ENCODE measurements around the gene AQP1. TPM values are rescaled to one million over a fixed set of nuclear protein-coding genes. Genes with fewer than 3 reads are reported as not detected.
A peak's percentile ranks its signal among the peaks of the same experiment; 100 is the strongest.

Gene AQP1
- total and polyA plus RNA-seq, 4 donors: 8.9 to 76.3 (median 23.5) TPM

DNA sequence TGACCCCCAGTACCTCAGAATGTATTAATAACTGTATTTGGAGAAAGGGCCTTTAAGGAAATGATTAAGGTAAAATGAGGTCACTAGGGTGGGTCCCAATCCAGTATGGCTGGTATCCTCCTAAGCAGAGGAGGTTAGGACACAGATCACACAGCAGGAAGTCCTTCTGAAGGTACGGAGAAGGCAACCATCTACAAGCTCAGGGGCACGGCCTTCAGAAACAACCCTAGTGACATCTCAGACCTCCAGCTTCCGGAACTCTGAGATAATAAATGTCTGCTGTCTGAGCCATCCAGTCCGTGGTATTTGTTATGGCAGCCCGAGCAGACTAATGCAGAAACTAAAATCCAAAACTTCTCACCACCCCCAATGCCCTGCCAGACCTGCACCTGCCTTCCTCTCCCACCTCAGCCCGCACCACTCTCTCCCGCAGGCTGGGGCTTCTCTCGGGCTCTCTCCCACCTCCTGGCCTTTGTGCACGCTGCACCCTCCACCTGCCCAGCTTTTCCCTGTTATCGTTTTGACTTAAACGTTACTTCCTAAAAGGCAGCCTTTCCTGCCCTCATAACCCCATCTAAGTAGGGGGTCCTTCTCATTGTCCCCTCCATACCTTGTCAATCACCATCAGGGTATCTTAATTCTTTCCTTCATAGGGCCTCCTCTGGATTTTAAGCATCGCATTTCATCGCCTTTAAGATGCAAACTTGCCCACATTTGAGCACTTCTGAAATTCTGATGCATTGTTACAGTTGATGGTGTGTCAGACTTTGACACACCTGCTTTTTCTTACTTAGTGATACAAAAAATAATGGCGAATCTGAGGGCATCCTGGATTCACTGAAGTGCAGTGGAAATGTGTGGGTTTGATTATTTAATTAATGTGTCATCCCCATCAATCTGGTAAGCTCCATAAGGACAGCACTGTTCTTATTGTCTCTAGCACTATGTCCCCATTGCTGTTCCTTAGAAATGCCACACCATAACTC, 32.2 kb upstream of the AQP1 start:
- WGBS: 86% methylated on average over 14 of the region's 14 CpGs
- H3K4me1 ChIP-seq (ENCODE audit: control insufficient read depth in 4 of 4, insufficient read depth in 4 of 4, low read length in 3 of 4): peaks cover 0 to 8% (median 1%) of the 10 kb centered on the region in 4 donors
- TF ChIP-seq NR2F2 (IDR thresholded peaks at IDR 0.05) (peak; percentile 62), FOXA1 (IDR thresholded peaks at IDR 0.05) (no peak)
- H3K27ac ChIP-seq (ENCODE audit: low read depth in 1 of 2, low read length in 2 of 2): no peak overlapping the region
- no peak overlapping the region for H3K9ac ChIP-seq (ENCODE audit: low read depth in 1 of 2, low read length in 2 of 2)
- no peaks in the 10 kb centered on the region for H3K27me3 ChIP-seq (ENCODE audit: control insufficient read depth in 4 of 4, insufficient read depth in 4 of 4, low read length in 3 of 4)
- H3K4me3 ChIP-seq (ENCODE audit: low read depth in 1 of 3, low read length in 3 of 3): no peak overlapping the region
- no peaks in the 10 kb centered on the region for H3K36me3 ChIP-seq (ENCODE audit: control insufficient read depth in 4 of 4, insufficient read depth in 3 of 4, low read depth in 1 of 4, low read length in 3 of 4)
- H3K9me3 ChIP-seq (ENCODE audit: control insufficient read depth in 4 of 4, low read length in 3 of 4): no peaks in the 10 kb centered on the region
- no peak for DNase-seq (ENCODE audit: low spot score)

DNA sequence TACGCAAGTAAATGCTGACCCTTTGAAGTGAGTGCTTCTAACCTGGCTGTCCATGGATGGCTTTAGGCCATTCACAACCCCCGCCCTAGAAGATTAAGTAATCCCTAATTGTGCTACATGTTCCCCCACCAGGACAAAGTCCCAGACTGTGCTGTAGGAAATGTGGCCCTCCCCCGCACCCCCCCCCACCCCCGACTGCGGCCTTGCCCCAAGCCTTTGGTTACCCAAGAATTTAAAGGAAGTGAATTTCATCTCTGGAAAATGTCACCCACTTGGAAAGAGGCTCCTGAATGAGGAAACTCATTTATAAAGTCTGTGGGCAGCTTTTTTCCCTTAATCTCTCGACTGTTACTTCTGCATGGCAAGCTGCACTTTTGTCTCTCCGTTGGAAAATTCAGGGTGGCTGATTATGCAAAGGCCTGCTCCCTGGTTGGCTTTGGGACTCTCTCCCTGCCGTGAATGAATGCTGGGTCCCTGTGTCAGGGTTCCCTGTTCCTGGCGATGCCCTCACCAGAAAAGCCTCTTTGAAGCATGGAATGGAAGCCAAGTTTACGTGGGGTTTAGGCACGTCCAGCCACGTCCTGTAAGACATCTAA, 31.4 kb upstream of the AQP1 start:
- peaks cover 0 to 8% (median 1%) of the 10 kb centered on the region in 4 donors for H3K4me1 ChIP-seq (ENCODE audit: control insufficient read depth in 4 of 4, insufficient read depth in 4 of 4, low read length in 3 of 4)
- no peak overlapping the region for H3K4me3 ChIP-seq (ENCODE audit: low read depth in 1 of 3, low read length in 3 of 3)
- no peaks in the 10 kb centered on the region for H3K9me3 ChIP-seq (ENCODE audit: control insufficient read depth in 4 of 4, low read length in 3 of 4)
- DNase-seq (ENCODE audit: low spot score): no peak
- H3K27ac ChIP-seq (ENCODE audit: low read depth in 1 of 2, low read length in 2 of 2): peak overlapping the region in 1 of 2 donors; percentile 31
- no peak overlapping the region for H3K9ac ChIP-seq (ENCODE audit: low read depth in 1 of 2, low read length in 2 of 2)
- WGBS: 59% methylated on average over 12 of the region's 12 CpGs
- H3K27me3 ChIP-seq (ENCODE audit: control insufficient read depth in 4 of 4, insufficient read depth in 4 of 4, low read length in 3 of 4): no peaks in the 10 kb centered on the region
- no peak for TF ChIP-seq YY1 (IDR thresholded peaks at IDR 0.05)
- TF ChIP-seq HNF4A (conservative IDR thresholded peaks at IDR 0.05): peak in 1 of 2 donors; percentile 55
- TF ChIP-seq, protein P1, sequence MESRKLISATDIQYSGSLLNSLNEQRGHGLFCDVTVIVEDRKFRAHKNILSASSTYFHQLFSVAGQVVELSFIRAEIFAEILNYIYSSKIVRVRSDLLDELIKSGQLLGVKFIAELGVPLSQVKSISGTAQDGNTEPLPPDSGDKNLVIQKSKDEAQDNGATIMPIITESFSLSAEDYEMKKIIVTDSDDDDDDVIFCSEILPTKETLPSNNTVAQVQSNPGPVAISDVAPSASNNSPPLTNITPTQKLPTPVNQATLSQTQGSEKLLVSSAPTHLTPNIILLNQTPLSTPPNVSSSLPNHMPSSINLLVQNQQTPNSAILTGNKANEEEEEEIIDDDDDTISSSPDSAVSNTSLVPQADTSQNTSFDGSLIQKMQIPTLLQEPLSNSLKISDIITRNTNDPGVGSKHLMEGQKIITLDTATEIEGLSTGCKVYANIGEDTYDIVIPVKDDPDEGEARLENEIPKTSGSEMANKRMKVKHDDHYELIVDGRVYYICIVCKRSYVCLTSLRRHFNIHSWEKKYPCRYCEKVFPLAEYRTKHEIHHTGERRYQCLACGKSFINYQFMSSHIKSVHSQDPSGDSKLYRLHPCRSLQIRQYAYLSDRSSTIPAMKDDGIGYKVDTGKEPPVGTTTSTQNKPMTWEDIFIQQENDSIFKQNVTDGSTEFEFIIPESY (IDR thresholded peaks at IDR 0.05): no peak
- peak in 1 of 2 donors; percentile 35 for TF ChIP-seq EGR1 (IDR thresholded peaks at IDR 0.05; ENCODE audit: low read depth in 2 of 2)
- no peaks in the 10 kb centered on the region for H3K36me3 ChIP-seq (ENCODE audit: control insufficient read depth in 4 of 4, insufficient read depth in 3 of 4, low read depth in 1 of 4, low read length in 3 of 4)

DNA sequence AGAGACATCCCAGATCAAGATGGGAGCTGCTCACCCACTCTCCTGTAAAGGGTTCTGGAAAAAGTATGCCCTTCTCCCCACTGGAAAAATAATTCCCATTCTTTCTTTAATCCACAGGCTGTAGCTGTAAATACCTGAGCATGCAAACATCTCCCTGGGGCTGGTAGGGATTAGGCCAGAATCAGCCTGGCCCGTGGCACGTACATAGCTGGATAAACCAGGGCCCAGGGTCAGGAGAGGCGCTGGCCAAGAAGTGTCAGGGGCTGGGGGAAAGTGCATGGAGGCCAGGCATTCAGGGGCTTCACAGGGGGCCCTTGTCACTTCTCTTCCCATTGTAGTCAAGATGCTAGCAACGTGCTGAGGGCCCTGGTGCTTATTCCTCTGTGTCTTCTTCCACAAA, 30.7 kb upstream of the AQP1 start:
- TF ChIP-seq, protein P1 (IDR thresholded peaks at IDR 0.05): no peak
- H3K36me3 ChIP-seq (ENCODE audit: control insufficient read depth in 4 of 4, insufficient read depth in 3 of 4, low read depth in 1 of 4, low read length in 3 of 4): no peaks in the 10 kb centered on the region

More for the DNA sequence above, 30.7 kb upstream of the AQP1 start:
- 94% methylated on average over 4 of the region's 4 CpGs for WGBS
- H3K9me3 ChIP-seq (ENCODE audit: control insufficient read depth in 4 of 4, low read length in 3 of 4): no peaks in the 10 kb centered on the region
- peaks cover 0 to 8% (median 1%) of the 10 kb centered on the region in 4 donors for H3K4me1 ChIP-seq (ENCODE audit: control insufficient read depth in 4 of 4, insufficient read depth in 4 of 4, low read length in 3 of 4)
- H3K27ac ChIP-seq (ENCODE audit: low read depth in 1 of 2, low read length in 2 of 2): no peak overlapping the region
- no peak overlapping the region for H3K9ac ChIP-seq (ENCODE audit: low read depth in 1 of 2, low read length in 2 of 2)
- no peak overlapping the region for H3K4me3 ChIP-seq (ENCODE audit: low read depth in 1 of 3, low read length in 3 of 3)
- no peak for DNase-seq (ENCODE audit: low spot score)
- H3K27me3 ChIP-seq (ENCODE audit: control insufficient read depth in 4 of 4, insufficient read depth in 4 of 4, low read length in 3 of 4): no peaks in the 10 kb centered on the region
